GM12878 (cell line): ENCODE measurements around the gene B3GALNT2. TPM values are rescaled to one million over a fixed set of nuclear protein-coding genes. Genes with fewer than 3 reads are reported as not detected.

Experiments
- ASH2L ChIP-seq: fragments of 300-600, 200-600 bp; sonication (generic); IDR thresholded peaks from 2 replicates; pipeline ENCODE4 v1.6.1; 2017; ENCODE audit warnings: low read depth, mild to moderate bottlenecking, borderline replicate concordance
- BCL11A ChIP-seq: IDR thresholded peaks from 2 replicates; pipeline ENCODE4 v1.6.1; 2011; ENCODE audit warnings: low read depth, low read length
- BHLHE40 ChIP-seq, 2 experiments: fragments of 450-650 bp in 1 of 2; IDR thresholded peaks; 2 replicates each; pipeline ENCODE4 v1.6.1; 2011 to 2017; ENCODE audit warnings: low read depth in 2 of 2, borderline replicate concordance in 1 of 2, improper control_type of control experiment in 1 of 2, low read length in 1 of 2, mild to moderate bottlenecking in 1 of 2
- CHD2 ChIP-seq: IDR thresholded peaks from 2 replicates; pipeline ENCODE4 v1.6.1; 2011; ENCODE audit warnings: low read depth, low read length, improper control_type of control experiment, borderline replicate concordance
- CHD4 ChIP-seq: fragments of 200-600 bp; sonication (generic); IDR thresholded peaks from 2 replicates; pipeline ENCODE4 v1.6.1; 2016; ENCODE audit warnings: mild to moderate bottlenecking
- EGR1 ChIP-seq, 2 experiments: IDR thresholded peaks; 1 replicate in 1 of 2; 2 replicates in 1 of 2; pipeline ENCODE4 v1.6.1; 2011 to 2012; ENCODE audit warnings: low read depth in 2 of 2, low read length in 2 of 2, borderline replicate concordance in 1 of 2, mild to moderate bottlenecking in 1 of 2, moderate library complexity in 1 of 2
- ETV6 ChIP-seq, 2 experiments: fragments of 450-650 bp in 1 of 2; IDR thresholded peaks in 1 of 2; conservative IDR thresholded peaks in 1 of 2; 2 replicates each; pipeline ENCODE4 v1.6.1; 2014; ENCODE audit warnings: antibody characterized with exemption in 1 of 2, borderline replicate concordance in 1 of 2, low read depth in 1 of 2, mild to moderate bottlenecking in 1 of 2, moderate library complexity in 1 of 2
- FOS ChIP-seq: IDR thresholded peaks from 3 replicates; pipeline ENCODE4 v1.6.1; 2011; ENCODE audit warnings: borderline replicate concordance; ENCODE audit not compliant: insufficient read length; ENCODE audit errors: extremely low read depth
- NR2C1 ChIP-seq: fragments of 450-650 bp; IDR thresholded peaks from 2 replicates; pipeline ENCODE4 v1.6.1; 2017; ENCODE audit warnings: antibody characterized with exemption, mild to moderate bottlenecking, moderate library complexity
- RAD21 ChIP-seq: IDR thresholded peaks from 2 replicates; pipeline ENCODE4 v1.6.1; 2011; ENCODE audit warnings: mild to moderate bottlenecking, low read depth, low read length, moderate library complexity; ENCODE audit not compliant: insufficient read depth
- STAT1 ChIP-seq: fragments of 450-650 bp; conservative IDR thresholded peaks from 2 replicates; pipeline ENCODE4 v1.6.1; 2014; ENCODE audit warnings: antibody characterized with exemption, mild to moderate bottlenecking
- WRNIP1 ChIP-seq: IDR thresholded peaks from 2 replicates; pipeline ENCODE4 v1.6.1; 2011; ENCODE audit warnings: low read depth, low read length, improper control_type of control experiment, borderline replicate concordance
- polyA plus RNA-seq, 11 experiments: library from polyadenylated mRNA; depleted of rRNA in 4 of 11; unstranded in 6 of 11; stranded (reverse) in 5 of 11; fragments of >200 nt; fragmentation: Nextera tagmentation in 4 of 11; fragmentation: Illumina TruSeq in 1 of 11; extraction: Ambion mirVana in 4 of 11; extraction: Trizol in 1 of 11; gene quantifications; 1 replicate in 1 of 11; 2 replicates in 10 of 11; pipeline versions ENCODE4 v1.2.1 to v1.2.3, GENCODE V29; 2011 to 2016; ENCODE audit warnings: inconsistent platforms in 2 of 11, missing spikeins in 2 of 11, low read depth in 1 of 11
- total RNA-seq, 4 experiments: library from RNA; depleted of rRNA in 3 of 4; stranded (reverse); fragments of >200 nt in 3 of 4; fragmentation: Illumina TruSeq in 1 of 4; extraction: Trizol in 1 of 4; gene quantifications; 2 replicates each; pipeline versions ENCODE4 v1.2.1 to v1.2.3, GENCODE V29; 2013 to 2021
- TF ChIP-seq, protein P1 (sequence below): fragments of 450-650 bp; IDR thresholded peaks from 2 replicates; pipeline ENCODE4 v1.6.1; 2018; ENCODE audit warnings: mild to moderate bottlenecking, low read depth, moderate library complexity; ENCODE audit not compliant: partially characterized antibody
- TF ChIP-seq, protein P2 (sequence below): fragments of 450-650 bp; formaldehyde crosslinking; IDR thresholded peaks from 2 replicates; pipeline ENCODE4 v1.5.0; 2022; ENCODE audit warnings: mild to moderate bottlenecking, missing genetic modification characterization
- TF ChIP-seq, protein P3 (sequence below): IDR thresholded peaks from 2 replicates; pipeline ENCODE4 v1.6.1; 2012; ENCODE audit warnings: low read depth, low read length, improper control_type of control experiment
- TF ChIP-seq, protein P4 (sequence below): IDR thresholded peaks from 2 replicates; pipeline ENCODE4 v1.6.1; 2012; ENCODE audit warnings: low read depth, low read length, improper control_type of control experiment
- TF ChIP-seq, protein P5 (sequence below): IDR thresholded peaks from 2 replicates; pipeline ENCODE4 v1.6.1; 2011; ENCODE audit warnings: low read depth, mild to moderate bottlenecking, low read length, moderate library complexity, borderline replicate concordance; ENCODE audit errors: extremely low read depth
- TF ChIP-seq, protein P6 (sequence below): IDR thresholded peaks from 2 replicates; pipeline ENCODE4 v1.6.1; 2012; ENCODE audit warnings: low read depth, low read length, improper control_type of control experiment

The B3GALNT2 gene
- total and polyA plus RNA-seq, 10 of the 15 experiments (the other 5 are each of a cell fraction or from before 2014, with no cell fraction given), result 0.77 to 19.7 (median 12.7) TPM

DNA sequence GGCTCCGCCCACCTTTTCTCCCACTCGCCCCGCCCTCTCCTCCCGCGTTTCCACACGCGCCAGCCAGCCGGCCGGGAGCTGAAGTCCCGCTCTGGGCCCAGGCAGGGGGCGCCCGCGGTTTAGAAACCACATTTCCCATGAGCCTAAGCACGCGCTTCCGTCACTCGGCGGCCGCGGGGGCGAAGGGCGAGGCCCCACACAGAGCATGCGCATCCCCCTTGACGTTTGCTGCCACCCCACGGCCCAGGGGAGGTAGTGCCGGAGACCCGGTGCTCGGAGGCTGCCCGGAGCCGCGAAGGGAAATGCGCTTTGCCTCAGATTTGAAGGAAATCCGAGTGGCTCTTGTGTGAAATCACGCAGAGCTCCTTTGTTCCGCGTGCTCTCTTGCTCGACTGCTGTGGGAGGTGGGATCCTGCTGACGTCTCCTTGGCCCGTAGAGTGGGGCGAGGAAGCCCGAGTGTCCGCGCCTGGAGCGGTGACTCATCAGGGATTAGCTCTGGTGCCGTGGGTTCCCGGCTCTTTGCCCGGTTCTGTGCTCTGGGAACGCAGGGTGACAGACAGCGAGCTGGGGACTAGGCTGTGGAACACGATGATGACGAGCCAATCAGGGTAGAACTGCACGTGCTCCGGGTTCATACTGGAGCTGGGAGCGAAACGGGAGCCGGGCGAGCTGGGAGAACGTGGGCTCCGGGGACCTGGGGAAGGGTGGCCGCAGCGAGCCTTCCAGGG lies 406 bp upstream of the B3GALNT2 start (continued):
- no peak for TF ChIP-seq FOS
- no peak for TF ChIP-seq STAT1
- TF ChIP-seq BHLHE40 (IDR thresholded peaks at IDR 0.05; ENCODE audit: borderline replicate concordance in 1 of 2, low read depth in 2 of 2, low read length in 1 of 2), result peak; percentile 80 to 91
- TF ChIP-seq, protein P1, sequence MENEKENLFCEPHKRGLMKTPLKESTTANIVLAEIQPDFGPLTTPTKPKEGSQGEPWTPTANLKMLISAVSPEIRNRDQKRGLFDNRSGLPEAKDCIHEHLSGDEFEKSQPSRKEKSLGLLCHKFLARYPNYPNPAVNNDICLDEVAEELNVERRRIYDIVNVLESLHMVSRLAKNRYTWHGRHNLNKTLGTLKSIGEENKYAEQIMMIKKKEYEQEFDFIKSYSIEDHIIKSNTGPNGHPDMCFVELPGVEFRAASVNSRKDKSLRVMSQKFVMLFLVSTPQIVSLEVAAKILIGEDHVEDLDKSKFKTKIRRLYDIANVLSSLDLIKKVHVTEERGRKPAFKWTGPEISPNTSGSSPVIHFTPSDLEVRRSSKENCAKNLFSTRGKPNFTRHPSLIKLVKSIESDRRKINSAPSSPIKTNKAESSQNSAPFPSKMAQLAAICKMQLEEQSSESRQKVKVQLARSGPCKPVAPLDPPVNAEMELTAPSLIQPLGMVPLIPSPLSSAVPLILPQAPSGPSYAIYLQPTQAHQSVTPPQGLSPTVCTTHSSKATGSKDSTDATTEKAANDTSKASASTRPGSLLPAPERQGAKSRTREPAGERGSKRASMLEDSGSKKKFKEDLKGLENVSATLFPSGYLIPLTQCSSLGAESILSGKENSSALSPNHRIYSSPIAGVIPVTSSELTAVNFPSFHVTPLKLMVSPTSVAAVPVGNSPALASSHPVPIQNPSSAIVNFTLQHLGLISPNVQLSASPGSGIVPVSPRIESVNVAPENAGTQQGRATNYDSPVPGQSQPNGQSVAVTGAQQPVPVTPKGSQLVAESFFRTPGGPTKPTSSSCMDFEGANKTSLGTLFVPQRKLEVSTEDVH, result peak; percentile 20
- TF ChIP-seq ASH2L, result no peak
- TF ChIP-seq, protein P2, sequence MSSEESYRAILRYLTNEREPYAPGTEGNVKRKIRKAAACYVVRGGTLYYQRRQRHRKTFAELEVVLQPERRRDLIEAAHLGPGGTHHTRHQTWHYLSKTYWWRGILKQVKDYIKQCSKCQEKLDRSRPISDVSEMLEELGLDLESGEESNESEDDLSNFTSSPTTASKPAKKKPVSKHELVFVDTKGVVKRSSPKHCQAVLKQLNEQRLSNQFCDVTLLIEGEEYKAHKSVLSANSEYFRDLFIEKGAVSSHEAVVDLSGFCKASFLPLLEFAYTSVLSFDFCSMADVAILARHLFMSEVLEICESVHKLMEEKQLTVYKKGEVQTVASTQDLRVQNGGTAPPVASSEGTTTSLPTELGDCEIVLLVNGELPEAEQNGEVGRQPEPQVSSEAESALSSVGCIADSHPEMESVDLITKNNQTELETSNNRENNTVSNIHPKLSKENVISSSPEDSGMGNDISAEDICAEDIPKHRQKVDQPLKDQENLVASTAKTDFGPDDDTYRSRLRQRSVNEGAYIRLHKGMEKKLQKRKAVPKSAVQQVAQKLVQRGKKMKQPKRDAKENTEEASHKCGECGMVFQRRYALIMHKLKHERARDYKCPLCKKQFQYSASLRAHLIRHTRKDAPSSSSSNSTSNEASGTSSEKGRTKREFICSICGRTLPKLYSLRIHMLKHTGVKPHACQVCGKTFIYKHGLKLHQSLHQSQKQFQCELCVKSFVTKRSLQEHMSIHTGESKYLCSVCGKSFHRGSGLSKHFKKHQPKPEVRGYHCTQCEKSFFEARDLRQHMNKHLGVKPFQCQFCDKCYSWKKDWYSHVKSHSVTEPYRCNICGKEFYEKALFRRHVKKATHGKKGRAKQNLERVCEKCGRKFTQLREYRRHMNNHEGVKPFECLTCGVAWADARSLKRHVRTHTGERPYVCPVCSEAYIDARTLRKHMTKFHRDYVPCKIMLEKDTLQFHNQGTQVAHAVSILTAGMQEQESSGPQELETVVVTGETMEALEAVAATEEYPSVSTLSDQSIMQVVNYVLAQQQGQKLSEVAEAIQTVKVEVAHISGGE (CRISPR knock-in tag), result no peak
- peak; percentile 83 for TF ChIP-seq CHD2
- TF ChIP-seq NR2C1, result peak; percentile 93
- TF ChIP-seq BCL11A, result peak; percentile 22; the same call in 1 of the 2 replicates
- no peak for TF ChIP-seq ETV6 (conservative IDR thresholded peaks at IDR 0.05 in 1 of 2, IDR thresholded peaks at IDR 0.05 in 1 of 2; ENCODE audit: borderline replicate concordance in 1 of 2, low read depth in 1 of 2)
- TF ChIP-seq, protein P3, sequence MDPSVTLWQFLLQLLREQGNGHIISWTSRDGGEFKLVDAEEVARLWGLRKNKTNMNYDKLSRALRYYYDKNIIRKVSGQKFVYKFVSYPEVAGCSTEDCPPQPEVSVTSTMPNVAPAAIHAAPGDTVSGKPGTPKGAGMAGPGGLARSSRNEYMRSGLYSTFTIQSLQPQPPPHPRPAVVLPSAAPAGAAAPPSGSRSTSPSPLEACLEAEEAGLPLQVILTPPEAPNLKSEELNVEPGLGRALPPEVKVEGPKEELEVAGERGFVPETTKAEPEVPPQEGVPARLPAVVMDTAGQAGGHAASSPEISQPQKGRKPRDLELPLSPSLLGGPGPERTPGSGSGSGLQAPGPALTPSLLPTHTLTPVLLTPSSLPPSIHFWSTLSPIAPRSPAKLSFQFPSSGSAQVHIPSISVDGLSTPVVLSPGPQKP, result 0 out of 2 replicates have a peak, but pooled peaks have one; percentile 56
- peak; percentile 48; the same call in 1 of the 2 replicates for TF ChIP-seq RAD21
- TF ChIP-seq, protein P4, sequence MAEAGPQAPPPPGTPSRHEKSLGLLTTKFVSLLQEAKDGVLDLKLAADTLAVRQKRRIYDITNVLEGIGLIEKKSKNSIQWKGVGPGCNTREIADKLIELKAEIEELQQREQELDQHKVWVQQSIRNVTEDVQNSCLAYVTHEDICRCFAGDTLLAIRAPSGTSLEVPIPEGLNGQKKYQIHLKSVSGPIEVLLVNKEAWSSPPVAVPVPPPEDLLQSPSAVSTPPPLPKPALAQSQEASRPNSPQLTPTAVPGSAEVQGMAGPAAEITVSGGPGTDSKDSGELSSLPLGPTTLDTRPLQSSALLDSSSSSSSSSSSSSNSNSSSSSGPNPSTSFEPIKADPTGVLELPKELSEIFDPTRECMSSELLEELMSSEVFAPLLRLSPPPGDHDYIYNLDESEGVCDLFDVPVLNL, result no peak
- no peak for TF ChIP-seq CHD4
- TF ChIP-seq, protein P5, sequence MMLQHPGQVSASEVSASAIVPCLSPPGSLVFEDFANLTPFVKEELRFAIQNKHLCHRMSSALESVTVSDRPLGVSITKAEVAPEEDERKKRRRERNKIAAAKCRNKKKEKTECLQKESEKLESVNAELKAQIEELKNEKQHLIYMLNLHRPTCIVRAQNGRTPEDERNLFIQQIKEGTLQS, result peak; percentile 66; the same call in 1 of the 2 replicates
- TF ChIP-seq, protein P6, sequence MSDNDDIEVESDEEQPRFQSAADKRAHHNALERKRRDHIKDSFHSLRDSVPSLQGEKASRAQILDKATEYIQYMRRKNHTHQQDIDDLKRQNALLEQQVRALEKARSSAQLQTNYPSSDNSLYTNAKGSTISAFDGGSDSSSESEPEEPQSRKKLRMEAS, result peak; percentile 51; the same call in 1 of the 2 replicates
- TF ChIP-seq WRNIP1, result no peak
- TF ChIP-seq EGR1 (IDR thresholded peaks at IDR 0.05; ENCODE audit: borderline replicate concordance in 1 of 2, low read depth in 2 of 2, low read length in 2 of 2), result peak; percentile 15 to 98
